NCI-H2107 (cell line): ENCODE data around the gene RIPK1.

Experiments
- DNase-seq: peaks from one replicate; lab custom pipeline; 2025; lab: John Stamatoyannopoulos, UW

RIPK1 gene

DNA sequence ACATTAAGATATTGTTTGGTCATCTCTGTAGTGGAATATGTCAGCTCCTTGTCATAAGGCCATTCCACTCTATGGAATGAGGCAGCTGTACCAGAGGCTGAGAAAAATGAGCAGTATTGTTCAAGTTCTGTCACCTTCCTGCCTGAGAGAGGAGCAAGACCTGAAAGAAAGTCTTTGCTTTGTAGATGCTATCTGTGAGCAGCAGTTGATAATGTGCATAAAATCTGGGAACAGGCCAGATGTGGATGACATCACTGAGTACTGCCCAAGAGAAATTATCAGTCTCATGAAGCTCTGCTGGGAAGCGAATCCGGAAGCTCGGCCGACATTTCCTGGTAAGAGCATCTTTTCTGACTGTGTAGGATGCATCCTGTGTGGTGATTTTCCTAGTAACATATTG, 16.8 kb downstream of the RIPK1 start:
- DNase-seq, result no peak

DNA sequence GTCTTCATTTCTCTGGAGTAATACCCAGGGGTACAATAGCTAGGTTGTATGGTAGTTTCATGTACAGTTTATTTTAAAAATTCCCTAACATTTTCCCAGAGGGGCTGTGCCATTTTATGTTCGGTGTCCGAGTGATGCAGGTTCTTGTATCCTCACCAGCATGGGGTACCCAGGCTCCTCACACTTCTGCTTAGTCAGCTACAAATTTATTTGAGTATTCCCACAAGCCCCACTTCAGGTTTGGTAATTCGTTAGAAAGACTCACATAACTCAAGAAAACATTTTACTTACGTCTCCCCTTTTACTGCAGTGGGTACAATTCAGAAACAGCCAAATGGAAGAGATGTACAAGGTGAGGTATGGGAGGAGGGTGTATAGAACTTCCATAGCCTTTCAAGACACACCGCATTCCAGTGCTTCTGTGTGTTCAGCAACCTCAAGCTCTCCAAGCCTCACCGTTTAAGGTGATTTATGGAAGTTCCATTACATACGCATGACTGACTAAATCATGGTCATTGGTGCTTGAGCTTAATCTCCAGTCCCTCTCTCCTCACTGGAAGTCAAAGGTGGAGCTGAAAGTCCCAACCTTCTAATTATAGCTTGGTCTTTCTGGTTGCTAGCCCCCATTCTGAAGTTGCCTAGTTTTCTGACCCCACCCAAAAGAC, 18.1 kb downstream of the RIPK1 start:
- DNase-seq, result no peak

GRCh38 chr6:3088446-3088845, 20.2 kb downstream of the RIPK1 start:
- DNase-seq, result no peak

DNA sequence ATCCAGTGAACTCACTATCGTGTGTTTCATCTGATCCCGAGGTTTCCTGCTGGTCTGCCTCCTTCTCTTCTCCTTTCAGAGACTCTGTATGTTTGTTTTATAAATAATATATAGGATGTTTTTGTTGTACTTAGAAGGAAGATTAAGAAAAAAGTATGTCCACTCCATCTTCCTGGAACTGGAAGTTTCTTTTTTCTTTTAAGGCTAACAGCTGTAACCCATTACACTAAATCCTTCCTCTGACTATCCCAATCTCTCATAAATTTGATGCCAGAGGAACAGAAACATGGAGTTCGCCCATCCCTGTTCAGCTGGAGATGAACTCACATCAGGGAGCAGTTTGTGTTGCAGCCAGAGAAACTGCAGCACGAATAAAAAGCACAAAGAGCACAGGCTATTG, 20.7 kb downstream of the RIPK1 start:
- no peak for DNase-seq

- DNase-seq, result no peak
Measured at GRCh38 chr6:3090013-3090412, 21.7 kb downstream of the RIPK1 start.

DNA sequence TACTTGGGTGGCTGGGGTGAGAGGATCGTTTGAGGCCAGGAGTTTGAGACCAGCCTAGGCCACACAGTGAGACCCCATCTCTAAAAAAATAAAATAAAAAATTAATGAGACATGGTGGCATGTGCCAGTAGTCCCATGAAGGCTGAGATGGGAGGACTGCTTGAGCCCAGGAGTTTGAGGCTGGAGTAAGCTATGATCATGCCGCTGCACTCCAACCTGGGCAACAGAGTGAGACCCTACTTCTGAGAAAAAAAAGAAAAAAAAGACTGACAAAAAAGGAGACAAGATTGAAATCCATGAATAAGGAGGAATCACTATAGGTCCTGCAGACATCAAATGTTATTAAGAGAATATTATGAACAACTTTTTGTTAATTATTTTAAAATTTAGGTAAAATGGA, 26.5 kb downstream of the RIPK1 start:
- DNase-seq, result no peak

- no peak for DNase-seq
Measured at GRCh38 chr6:3102875-3103274, 34.6 kb downstream of the RIPK1 start.

- DNase-seq, result no peak
Measured at GRCh38 chr6:3108746-3109414, 40.6 kb downstream of the RIPK1 start.

- no peak for DNase-seq
Measured at GRCh38 chr6:3109761-3110160, 41.5 kb downstream of the RIPK1 start.

- no peak for DNase-seq
Measured at GRCh38 chr6:3114377-3114776, 46.1 kb downstream of the RIPK1 start.

DNA sequence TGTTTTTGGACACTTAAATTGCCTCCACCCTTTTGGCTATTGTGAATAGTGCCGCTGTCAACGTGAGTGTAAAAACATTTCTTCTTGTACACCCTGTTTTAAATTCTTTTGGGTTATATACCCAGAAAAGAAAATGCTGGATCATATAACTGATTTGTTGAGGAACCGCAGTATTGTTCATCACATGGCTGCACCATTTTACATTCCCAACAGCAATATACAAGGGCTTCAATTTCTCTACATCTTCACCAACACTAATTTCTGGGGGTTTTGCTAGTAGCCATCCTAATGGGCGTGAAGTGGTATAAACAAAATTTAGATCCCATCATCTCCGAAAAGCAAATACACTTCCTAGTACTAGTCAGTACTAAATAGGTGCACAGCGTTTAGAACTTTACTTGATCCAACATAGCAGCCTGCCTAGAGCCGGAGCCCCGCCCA, 49.6 kb downstream of the RIPK1 start:
- no peak for DNase-seq

- peak; percentile 86 for DNase-seq
Measured at GRCh38 chr6:3118353-3119039, 50.2 kb downstream of the RIPK1 start, which contains the start of gene BPHL. BPHL (plus strand) TSS chr6:3118711; CDS start chr6:3118741, 30 bp downstream.

GRCh38 chr6:3119040-3119723, 50.9 kb downstream of the RIPK1 start:
- no peak for DNase-seq

GRCh38 chr6:3120765-3121089, 52.4 kb downstream of the RIPK1 start:
- no peak for DNase-seq

- DNase-seq, result no peak
Measured at GRCh38 chr6:3122823-3123182, 54.5 kb downstream of the RIPK1 start.

DNA sequence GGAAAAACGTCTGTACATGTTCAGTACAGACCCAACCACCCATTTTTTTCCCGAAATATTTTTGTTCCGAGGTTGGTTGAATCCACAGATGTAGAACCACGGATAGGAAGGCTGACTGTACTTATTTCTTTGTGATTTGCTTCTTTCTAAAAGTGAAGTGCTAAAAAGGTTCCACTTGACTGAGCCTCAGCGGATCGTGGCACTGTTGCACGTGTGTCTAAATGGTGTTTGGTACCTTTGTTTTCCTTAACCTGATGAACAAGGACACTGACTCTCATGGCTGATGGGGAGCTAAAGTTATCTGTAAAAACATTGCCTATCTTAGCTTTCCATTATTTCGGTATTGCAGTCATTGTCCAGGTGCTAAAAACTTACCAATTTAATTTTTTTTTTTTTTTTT, 56.4 kb downstream of the RIPK1 start:
- no peak for DNase-seq

- DNase-seq, result no peak
Measured at GRCh38 chr6:3125815-3126214, 57.5 kb downstream of the RIPK1 start.

DNA sequence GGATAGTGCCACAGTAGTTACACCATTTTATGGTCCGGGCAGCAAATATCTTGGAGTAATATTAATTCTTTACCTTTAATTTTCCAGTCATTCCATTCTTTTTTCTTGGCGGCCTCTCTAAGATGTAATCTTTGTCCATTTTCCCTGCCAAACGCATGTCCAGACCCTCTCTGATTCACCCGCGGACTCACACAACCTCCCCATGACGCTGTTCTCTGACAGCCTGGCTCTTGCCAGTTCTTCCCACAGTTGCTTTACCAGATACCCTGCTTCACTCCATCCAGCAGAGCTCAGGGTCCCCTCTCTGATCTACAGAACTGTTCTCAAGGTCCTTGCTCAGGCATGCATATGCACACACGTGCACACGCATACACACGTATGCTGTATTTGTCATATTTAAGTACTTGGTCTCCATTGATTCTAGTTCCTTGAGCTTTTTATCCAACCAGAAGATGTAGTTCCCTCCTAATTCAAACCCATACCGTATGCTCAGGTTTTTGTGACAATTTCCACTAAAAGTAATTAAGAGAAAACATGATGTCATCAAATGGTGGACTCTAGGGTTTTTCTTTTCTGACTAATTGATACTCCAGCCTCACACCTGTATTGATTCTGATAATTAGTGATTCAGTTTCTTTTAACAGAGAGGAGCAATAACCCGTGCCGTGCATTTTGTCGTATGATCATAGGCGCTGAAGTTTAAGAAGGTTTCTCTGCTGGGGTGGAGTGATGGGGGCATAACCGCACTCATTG, 60.2 kb downstream of the RIPK1 start:
- DNase-seq, result no peak

GRCh38 chr6:3131695-3132094, 63.4 kb downstream of the RIPK1 start:
- no peak for DNase-seq

- DNase-seq, result no peak
Measured at GRCh38 chr6:3133515-3133914, 65.2 kb downstream of the RIPK1 start.

GRCh38 chr6:3135668-3136291, 67.5 kb downstream of the RIPK1 start:
- DNase-seq, result no peak
